Measurements from ENCODE around the gene KMT2A. TPM values are rescaled to one million over a fixed set of nuclear protein-coding genes. Genes with fewer than 3 reads are reported as not detected.
A peak's percentile ranks its signal among the peaks of the same experiment; 100 is the strongest.
"Not testable (repeated sequence)": the region's sequence is repeated elsewhere in the genome, so short reads cannot be mapped to it uniquely, and the experiment has no call there.

The KMT2A gene
- total RNA-seq, 1 experiment from 2014 or later: 20.6 TPM

DNA sequence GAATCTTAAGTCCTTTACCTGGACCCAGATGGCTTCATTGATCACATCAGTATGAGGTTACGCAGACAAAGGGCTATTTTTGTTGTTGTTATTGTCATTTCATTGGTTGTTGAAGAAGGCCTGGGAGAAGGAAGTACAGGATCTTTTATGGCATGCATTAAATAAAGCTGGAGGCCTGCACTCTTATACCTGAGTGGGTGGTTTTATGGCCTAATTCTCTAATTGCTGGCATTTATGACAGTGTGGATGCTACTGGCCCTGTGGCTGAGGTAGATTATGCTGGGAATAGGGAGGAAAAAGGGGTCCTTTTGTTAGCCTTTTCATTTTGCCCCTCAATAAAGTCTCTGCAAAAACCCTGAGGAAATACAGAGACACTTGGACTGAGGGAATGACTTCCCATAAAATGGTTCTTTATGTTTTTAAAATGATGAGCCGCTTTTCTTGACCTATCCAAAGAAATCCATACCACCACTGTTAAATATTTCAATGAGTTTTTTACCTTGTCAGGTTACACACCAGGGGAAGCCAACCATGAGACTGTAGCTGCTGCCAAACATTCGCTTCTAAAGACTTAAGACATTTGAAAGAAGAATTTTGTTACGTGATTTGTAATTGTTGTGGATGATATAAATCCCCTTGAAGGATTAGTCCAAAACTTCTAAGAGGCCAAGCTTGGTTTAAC lies 6.8 kb downstream of the KMT2A start:
- Histone ChIP-seq H3K27me3 (ENCODE audit: control insufficient read depth, insufficient read depth, low read length) (no peaks in the 10 kb centered on the region), H3K4me3 (ENCODE audit: insufficient read depth, low read depth, low read length) (no peak overlapping the region), H3K36me3 (replicated peaks; ENCODE audit: control insufficient read depth, insufficient read depth, low read length) (no peaks in the 10 kb centered on the region)
- DNase-seq: no peak

DNA sequence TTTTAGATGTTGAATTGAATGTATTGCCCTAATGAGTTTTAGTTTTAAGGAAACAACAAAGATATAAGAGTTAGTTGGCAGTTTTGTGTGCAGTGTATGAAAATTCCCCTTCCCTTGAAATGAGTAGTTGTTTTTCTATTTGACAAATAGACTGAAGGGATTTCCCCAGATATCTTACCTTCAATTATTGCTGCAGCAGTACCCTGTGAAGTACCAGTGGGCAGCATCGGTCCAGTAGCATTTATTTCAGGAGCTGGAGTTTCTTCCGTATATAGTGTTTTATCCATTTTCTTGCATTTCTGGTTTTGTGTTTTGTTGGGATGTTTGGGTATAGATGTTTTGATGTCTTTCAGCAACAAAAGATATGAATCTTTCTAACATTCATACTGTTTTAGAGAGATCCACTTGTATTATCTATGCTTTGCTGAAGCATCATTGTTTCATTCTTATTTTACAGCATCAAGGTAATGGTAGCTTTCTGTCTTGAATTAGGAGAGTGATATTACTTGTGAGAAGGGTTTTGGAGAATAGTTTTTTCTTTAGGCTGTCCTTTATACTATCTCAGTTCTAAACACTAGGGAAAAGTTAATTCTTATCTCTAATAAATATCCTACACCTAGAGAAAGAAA lies 7.4 kb downstream of the KMT2A start:
- H3K4me3 ChIP-seq (ENCODE audit: insufficient read depth, low read depth, low read length): no peak overlapping the region
- H3K36me3 ChIP-seq (replicated peaks; ENCODE audit: control insufficient read depth, insufficient read depth, low read length): no peaks in the 10 kb centered on the region; the same call in 1 of the 2 replicates
- no peaks in the 10 kb centered on the region for H3K27me3 ChIP-seq (ENCODE audit: control insufficient read depth, insufficient read depth, low read length)
- no peak for DNase-seq

DNA sequence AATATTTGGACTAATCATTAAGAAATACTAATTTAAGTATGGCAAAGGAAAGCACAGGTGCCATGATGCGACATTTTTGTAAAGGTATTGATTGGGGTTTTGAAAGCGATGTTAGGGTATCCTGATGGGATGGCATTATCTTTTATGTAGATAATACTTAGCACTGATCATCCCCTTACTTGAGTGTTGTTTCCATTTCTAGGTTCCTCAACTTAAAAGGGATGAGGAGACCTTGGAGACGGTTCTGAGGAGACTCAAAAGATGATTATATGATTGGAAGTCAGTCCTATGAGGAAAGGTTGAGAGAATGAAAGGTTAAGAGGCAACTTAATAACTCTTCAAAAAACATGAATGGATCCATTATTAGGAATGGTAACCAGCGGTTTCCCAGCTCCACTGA lies 11.1 kb downstream of the KMT2A start:
- H3K4me3 ChIP-seq (ENCODE audit: insufficient read depth, low read depth, low read length): no peak overlapping the region
- H3K36me3 ChIP-seq (replicated peaks; ENCODE audit: control insufficient read depth, insufficient read depth, low read length): no peaks in the 10 kb centered on the region; the same call in 1 of the 2 replicates
- DNase-seq: no peak
- no peaks in the 10 kb centered on the region for H3K27me3 ChIP-seq (ENCODE audit: control insufficient read depth, insufficient read depth, low read length)

DNA sequence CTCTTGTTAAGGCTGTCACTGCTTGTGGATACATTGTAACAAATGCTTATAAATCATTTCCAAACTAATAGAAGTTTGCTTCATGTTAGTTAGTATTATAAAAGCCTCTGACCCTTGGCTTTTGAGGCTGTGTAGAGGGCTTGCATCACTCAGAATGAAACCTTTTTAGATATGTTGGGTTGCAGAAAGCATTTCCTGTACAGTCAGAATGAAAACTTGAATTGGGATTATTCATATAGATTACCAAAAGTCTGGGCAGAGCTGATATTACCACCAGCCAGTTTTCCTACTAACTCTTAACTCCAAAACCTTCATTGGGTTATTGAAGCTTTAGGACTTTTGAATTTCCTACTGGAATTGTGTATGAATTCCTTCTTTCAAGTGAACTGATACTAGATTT lies 12.0 kb downstream of the KMT2A start:
- no peaks in the 10 kb centered on the region for H3K27me3 ChIP-seq (ENCODE audit: control insufficient read depth, insufficient read depth, low read length)

DNA sequence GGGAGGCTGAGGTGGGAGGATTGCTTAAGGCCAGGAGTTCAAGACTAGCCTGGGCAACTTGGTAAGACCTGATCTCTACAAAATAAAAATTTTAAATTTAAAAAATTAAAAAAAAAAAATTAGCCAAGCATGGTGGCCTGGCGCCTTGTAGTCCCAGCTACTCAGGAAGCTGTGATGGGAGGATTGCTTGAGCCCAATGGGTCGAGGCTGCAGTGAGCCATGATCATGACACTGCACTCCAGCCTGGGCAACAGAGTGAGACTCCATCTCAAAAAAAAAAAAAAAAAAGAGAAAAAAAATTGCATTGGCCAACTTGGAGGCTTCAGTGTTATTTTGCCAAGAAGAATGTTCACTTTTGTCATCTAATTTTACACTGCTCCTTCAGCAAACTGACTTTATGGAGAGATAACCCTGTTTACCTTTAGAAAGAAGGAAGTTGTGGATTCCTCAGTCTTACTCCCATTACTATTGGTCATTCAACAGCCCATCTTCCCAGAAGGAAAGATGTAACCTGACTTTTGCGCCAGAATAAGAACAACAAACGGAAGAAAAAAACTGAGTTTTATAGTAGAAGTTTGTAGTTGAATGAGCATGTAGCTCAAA lies 13.1 kb downstream of the KMT2A start:
- DNase-seq: no peak
- Histone ChIP-seq H3K4me3 (ENCODE audit: insufficient read depth, low read depth, low read length) (no peak overlapping the region), H3K27me3 (ENCODE audit: control insufficient read depth, insufficient read depth, low read length) (no peaks in the 10 kb centered on the region), H3K36me3 (replicated peaks; ENCODE audit: control insufficient read depth, insufficient read depth, low read length) (no peaks in the 10 kb centered on the region; the same call in 1 of the 2 replicates)

More for the DNA sequence above, 12.0 kb downstream of the KMT2A start:
- H3K36me3 ChIP-seq (replicated peaks; ENCODE audit: control insufficient read depth, insufficient read depth, low read length): no peaks in the 10 kb centered on the region; the same call in 1 of the 2 replicates
- no peak overlapping the region for H3K4me3 ChIP-seq (ENCODE audit: insufficient read depth, low read depth, low read length)
- no peak for DNase-seq

DNA sequence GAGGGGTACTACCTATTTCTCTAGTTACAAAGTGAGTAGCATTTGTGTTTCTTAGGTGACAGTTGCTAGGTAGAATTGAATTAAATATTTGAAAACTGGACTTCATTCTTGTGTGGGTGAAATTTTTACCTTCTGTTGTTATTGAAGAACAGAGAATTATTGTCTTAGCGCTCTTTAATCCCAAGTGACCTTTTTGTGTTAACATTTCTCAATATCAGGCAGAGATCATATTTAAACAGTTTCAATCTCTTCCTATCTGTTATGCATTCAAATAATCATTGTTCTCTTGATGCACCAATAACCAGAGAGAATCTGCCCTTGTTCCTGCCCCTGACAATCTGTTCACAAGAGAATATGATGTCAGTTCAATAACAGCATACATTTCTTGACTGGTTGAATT lies 14.2 kb downstream of the KMT2A start:
- no peaks in the 10 kb centered on the region; the same call in 1 of the 2 replicates for H3K36me3 ChIP-seq (replicated peaks; ENCODE audit: control insufficient read depth, insufficient read depth, low read length)
- H3K27me3 ChIP-seq (ENCODE audit: control insufficient read depth, insufficient read depth, low read length): no peaks in the 10 kb centered on the region
- no peak overlapping the region for H3K4me3 ChIP-seq (ENCODE audit: insufficient read depth, low read depth, low read length)
- no peak for DNase-seq

DNA sequence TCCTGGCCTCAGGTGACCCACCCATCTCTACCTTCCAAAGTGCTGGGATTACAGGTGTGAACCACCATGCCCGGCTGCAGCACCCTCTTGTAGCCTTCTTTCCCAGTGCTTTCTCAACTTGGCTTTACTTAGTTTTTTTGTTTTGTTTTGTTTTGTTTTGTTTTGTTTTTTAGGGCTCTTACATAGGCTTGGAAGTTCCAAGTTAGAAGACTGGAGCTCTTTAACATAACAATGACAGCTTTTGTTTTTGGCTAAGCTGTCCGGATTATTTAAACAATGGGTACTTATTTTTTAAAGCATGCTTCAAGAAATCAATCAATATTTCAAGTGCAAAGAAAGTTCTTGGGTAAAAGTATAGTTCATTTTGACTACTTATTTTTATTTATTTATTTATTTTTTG lies 25.9 kb downstream of the KMT2A start:
- H3K36me3 ChIP-seq (replicated peaks; ENCODE audit: control insufficient read depth, insufficient read depth, low read length): no peaks in the 10 kb centered on the region
- H3K27me3 ChIP-seq (ENCODE audit: control insufficient read depth, insufficient read depth, low read length): no peaks in the 10 kb centered on the region
- DNase-seq: no peak
- H3K4me3 ChIP-seq (ENCODE audit: insufficient read depth, low read depth, low read length): no peak overlapping the region

DNA sequence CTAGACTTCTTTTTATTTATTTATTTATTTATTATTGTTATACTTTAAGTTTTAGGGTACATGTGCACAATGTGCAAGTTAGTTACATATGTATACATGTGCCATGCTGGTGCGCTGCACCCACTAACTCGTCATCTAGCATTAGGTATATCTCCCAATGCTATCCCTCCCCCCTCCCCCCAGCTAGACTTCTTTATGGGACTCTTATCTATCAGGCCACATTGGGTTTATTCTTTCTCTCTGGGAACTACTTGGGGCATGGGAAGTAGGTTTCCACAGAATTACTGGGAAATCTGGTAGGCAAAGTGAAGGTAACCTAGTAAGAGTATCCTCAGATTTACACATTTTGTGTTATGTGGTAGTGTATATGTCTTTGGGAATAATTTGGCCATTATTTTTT lies 32.7 kb downstream of the KMT2A start:
- not testable (repeated sequence) for H3K27me3 ChIP-seq (ENCODE audit: control insufficient read depth, insufficient read depth, low read length); H3K36me3 ChIP-seq (replicated peaks; ENCODE audit: control insufficient read depth, insufficient read depth, low read length); H3K4me3 ChIP-seq (ENCODE audit: insufficient read depth, low read depth, low read length); DNase-seq

DNA sequence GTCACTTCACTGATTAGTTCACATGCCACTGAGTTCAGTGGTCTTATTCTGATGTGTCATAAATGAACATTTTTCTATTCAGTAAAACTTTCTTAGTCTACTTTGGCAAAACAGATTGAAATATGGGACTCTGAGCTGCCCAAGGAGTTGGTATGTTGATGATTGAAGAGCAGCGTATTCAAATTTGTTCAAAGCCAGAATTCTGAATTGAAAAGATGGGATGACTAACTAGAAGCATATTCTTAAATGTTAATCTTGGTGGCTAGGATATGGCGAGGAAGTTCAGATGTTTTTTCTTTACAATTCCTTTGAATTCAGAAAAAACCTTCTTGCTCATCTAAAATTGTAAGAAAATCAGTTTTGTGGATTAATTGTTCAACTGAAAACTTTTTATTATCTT lies 34.7 kb downstream of the KMT2A start:
- no peak overlapping the region for H3K4me3 ChIP-seq (ENCODE audit: insufficient read depth, low read depth, low read length)
- DNase-seq: no peak
- H3K27me3 ChIP-seq (ENCODE audit: control insufficient read depth, insufficient read depth, low read length): no peaks in the 10 kb centered on the region
- H3K36me3 ChIP-seq (replicated peaks; ENCODE audit: control insufficient read depth, insufficient read depth, low read length): peaks cover 4% of the 10 kb centered on the region

DNA sequence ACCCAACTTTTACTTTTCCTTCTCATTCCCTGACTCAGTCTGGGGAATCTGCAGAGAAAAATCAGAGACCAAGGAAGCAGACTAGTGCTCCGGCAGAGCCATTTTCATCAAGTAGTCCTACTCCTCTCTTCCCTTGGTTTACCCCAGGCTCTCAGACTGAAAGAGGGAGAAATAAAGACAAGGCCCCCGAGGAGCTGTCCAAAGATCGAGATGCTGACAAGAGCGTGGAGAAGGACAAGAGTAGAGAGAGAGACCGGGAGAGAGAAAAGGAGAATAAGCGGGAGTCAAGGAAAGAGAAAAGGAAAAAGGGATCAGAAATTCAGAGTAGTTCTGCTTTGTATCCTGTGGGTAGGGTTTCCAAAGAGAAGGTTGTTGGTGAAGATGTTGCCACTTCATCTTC lies 37.2 kb downstream of the KMT2A start:
- H3K27me3 ChIP-seq (ENCODE audit: control insufficient read depth, insufficient read depth, low read length): no peaks in the 10 kb centered on the region
- DNase-seq: no peak
- no peak overlapping the region for H3K4me3 ChIP-seq (ENCODE audit: insufficient read depth, low read depth, low read length)
- peaks cover 16% of the 10 kb centered on the region for H3K36me3 ChIP-seq (replicated peaks; ENCODE audit: control insufficient read depth, insufficient read depth, low read length)

DNA sequence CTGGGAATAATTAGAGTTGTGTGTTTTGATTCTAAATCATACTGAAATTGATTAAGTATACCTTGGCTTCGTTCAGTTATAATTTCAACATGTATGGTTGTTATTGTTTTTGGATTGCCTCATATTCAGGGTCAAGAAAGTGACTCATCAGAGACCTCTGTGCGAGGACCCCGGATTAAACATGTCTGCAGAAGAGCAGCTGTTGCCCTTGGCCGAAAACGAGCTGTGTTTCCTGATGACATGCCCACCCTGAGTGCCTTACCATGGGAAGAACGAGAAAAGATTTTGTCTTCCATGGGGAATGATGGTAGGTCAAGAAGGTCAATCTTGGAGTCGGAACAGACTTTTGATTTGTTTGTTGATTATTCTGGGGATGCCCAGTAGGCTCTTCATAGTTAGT lies 40.4 kb downstream of the KMT2A start:
- no peak overlapping the region for H3K4me3 ChIP-seq (ENCODE audit: insufficient read depth, low read depth, low read length)
- H3K36me3 ChIP-seq (replicated peaks; ENCODE audit: control insufficient read depth, insufficient read depth, low read length): peaks cover 26% of the 10 kb centered on the region
- H3K27me3 ChIP-seq (ENCODE audit: control insufficient read depth, insufficient read depth, low read length): no peaks in the 10 kb centered on the region
- DNase-seq: no peak

DNA sequence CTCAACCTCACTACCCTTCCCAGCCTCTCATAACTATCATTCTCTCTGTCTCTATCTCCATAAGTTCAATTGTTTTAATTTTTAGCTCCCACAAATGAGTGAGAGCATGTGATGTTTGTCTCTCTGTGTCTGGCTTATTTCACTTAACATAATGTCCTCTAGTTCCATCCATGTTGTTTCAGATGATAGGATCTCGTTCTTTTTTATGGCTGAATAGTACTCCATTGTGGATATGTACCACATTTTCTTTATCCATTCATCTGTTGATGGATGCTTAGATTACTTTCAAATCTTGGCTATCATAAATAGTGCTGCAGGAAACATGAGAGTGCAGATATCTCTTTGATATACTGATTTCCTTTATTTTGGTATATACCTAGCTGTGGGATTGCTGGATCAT lies 44.9 kb downstream of the KMT2A start:
- not testable (repeated sequence) for H3K4me3 ChIP-seq (ENCODE audit: insufficient read depth, low read depth, low read length); DNase-seq
- peaks cover 40% of the 10 kb centered on the region for H3K36me3 ChIP-seq (replicated peaks; ENCODE audit: control insufficient read depth, insufficient read depth, low read length)

DNA sequence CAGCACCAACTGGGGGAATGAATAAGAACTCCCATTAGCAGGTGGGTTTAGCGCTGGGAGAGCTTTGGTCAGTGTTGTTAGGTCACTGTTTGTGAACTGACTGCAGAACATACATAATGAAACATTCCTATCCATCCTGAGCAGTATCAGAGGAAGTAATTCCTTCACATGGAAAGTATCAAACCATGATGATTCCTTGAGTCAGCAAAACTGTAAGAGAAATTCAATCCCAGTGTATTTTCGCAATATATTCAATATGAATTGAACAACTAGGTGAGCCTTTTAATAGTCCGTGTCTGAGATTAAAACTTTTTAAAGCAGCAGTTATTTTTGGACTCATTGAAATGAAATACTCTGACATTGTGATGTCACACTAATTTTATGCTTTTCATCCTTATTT lies 48.1 kb downstream of the KMT2A start:
- no peaks in the 10 kb centered on the region for H3K27me3 ChIP-seq (ENCODE audit: control insufficient read depth, insufficient read depth, low read length)
- no peak overlapping the region for H3K4me3 ChIP-seq (ENCODE audit: insufficient read depth, low read depth, low read length)
- H3K36me3 ChIP-seq (replicated peaks; ENCODE audit: control insufficient read depth, insufficient read depth, low read length): peaks cover 28% of the 10 kb centered on the region
- no peak for DNase-seq

More for the DNA sequence above, 44.9 kb downstream of the KMT2A start:
- H3K27me3 ChIP-seq (ENCODE audit: control insufficient read depth, insufficient read depth, low read length): not testable (repeated sequence)

DNA sequence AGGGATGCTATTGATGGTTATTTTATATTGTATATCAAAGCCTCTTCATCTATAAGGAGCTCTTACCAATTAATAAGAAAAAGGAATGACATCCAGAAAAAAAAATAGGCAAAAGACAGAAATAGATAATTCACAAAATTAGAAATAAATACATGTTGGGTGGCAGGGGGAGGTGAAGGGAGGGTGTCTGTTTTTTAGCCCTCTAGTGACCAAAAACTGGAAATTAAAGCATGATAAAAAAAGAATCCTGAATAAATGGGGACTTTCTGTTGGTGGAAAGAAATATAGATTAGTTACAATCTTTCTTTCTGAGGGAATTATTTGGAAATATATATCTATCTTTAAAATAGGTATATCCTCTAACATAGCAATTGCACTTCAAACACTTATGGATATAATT lies 49.0 kb downstream of the KMT2A start:
- Histone ChIP-seq H3K27me3 (ENCODE audit: control insufficient read depth, insufficient read depth, low read length) (no peaks in the 10 kb centered on the region), H3K36me3 (replicated peaks; ENCODE audit: control insufficient read depth, insufficient read depth, low read length) (peaks cover 31% of the 10 kb centered on the region), H3K4me3 (ENCODE audit: insufficient read depth, low read depth, low read length) (no peak overlapping the region)
- DNase-seq: peak; percentile 30

DNA sequence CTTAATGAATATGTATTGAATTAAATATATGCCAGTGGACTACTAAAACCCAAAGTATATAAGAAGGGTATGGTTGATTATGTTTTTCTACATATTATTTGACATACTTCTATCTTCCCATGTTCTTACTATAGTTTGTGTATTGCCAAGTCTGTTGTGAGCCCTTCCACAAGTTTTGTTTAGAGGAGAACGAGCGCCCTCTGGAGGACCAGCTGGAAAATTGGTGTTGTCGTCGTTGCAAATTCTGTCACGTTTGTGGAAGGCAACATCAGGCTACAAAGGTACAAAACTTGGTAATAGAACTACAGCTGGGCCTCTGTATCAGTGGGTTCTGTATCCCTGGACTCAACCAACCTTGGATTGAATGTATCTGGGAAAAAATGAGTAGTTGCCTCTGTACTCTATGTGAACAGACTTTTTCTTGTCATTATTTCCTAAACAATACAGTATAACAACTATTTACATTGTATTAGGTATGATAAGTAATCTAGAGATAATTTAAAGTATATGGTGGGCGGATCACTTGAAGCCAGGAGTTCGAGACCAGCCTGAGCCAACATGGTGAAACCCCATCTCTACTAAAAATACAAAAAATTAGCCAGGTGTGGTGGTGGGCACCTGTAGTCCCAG lies 52.3 kb downstream of the KMT2A start:
- Histone ChIP-seq H3K36me3 (replicated peaks; ENCODE audit: control insufficient read depth, insufficient read depth, low read length) (peaks cover 33% of the 10 kb centered on the region), H3K4me3 (ENCODE audit: insufficient read depth, low read depth, low read length) (no peak overlapping the region), H3K27me3 (ENCODE audit: control insufficient read depth, insufficient read depth, low read length) (no peaks in the 10 kb centered on the region)
- DNase-seq: peak; percentile 80
